Mononuclear cell (primary cell): Measurements from ENCODE around the gene TSR2. TPM values are rescaled to one million over a fixed set of nuclear protein-coding genes. Genes with fewer than 3 reads are reported as not detected.

Source experiments
- H3K27me3 ChIP-seq: 2 replicates; pipeline ENCODE4 v1.6.0; 2011; ENCODE audit warnings: low read length, control low read depth; ENCODE audit not compliant: insufficient read depth
- H3K4me1 ChIP-seq: 2 replicates; pipeline ENCODE4 v1.5.1; 2011; ENCODE audit warnings: mild to moderate bottlenecking, low read length, control low read depth; ENCODE audit not compliant: insufficient read depth
- H3K4me3 ChIP-seq: 2 replicates; pipeline ENCODE4 v1.5.1; 2011; ENCODE audit warnings: mild to moderate bottlenecking, low read length, moderate library complexity
- H3K9me3 ChIP-seq: 2 replicates; pipeline ENCODE4 v1.5.1; 2011; ENCODE audit warnings: low read depth, mild to moderate bottlenecking, control low read depth, low read length
- total RNA-seq: library from RNA; depleted of rRNA; stranded (reverse); fragments of >200 nt; gene quantifications from one replicate; pipeline ENCODE4 v1.2.3, GENCODE V29; 2012

The TSR2 gene, protein sequence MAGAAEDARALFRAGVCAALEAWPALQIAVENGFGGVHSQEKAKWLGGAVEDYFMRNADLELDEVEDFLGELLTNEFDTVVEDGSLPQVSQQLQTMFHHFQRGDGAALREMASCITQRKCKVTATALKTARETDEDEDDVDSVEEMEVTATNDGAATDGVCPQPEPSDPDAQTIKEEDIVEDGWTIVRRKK
- total RNA-seq, result 19.1 TPM

GRCh38 chrX:54439960-54440871, at the start of gene TSR2:
Gene TSR2, plus strand, starts transcription at chrX:54440404. Its CDS starts 18 bp downstream, at chrX:54440422.
- Histone ChIP-seq H3K4me3 (peak within 1 kb of the TSS; percentile 82), H3K27me3 (no peaks in the 10 kb centered on the region), H3K9me3 (no peaks in the 10 kb centered on the region), H3K4me1 (peaks cover 18% of the 10 kb centered on the region)

- Histone ChIP-seq H3K4me3 (no peak overlapping the region), H3K27me3 (no peaks in the 10 kb centered on the region), H3K9me3 (no peaks in the 10 kb centered on the region), H3K4me1 (no peaks in the 10 kb centered on the region)
Observed at GRCh38 chrX:54397113-54397512, 43.1 kb upstream of the TSR2 start.

DNA sequence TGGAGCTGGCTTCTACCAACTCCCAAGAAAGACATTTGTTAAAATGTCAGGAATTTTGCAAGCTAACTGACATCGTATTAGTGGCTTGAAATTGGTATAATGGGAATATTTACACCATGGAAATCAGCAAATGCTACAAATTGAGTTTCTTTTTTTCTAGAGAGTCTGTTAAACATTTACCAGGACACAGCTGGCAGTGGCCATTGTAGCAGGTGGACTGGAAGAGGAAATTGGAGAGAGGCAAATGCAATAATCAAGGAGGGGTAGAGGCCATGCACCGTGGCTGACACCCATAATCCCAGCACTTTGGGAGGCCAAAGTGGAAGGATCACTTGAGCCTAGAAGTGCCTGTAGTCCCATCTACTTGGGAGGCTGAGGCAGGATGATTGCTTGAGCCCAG, 32.9 kb upstream of the TSR2 start:
- H3K4me3 ChIP-seq, result no peak overlapping the region
- no peaks in the 10 kb centered on the region for H3K9me3 ChIP-seq
- no peaks in the 10 kb centered on the region for H3K27me3 ChIP-seq
- no peaks in the 10 kb centered on the region for H3K4me1 ChIP-seq

DNA sequence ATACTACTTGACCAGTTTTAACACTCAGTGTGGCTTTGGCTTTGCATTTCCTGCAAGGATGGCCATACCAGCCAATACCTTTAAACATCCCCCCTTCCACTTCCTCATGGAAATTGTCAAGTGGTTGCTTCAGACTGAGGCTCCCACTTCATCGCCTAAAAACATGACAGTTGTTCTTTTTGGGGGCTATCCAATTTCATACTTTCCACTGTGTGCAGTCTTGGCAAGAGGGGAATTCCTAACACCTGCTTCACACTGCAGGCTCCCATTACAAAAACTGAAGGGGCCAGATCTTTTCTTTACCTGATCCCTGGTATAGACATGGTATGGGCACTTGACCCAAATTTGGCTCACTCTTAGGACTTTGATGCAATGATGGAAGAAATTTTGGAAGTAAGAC, 28.5 kb upstream of the TSR2 start:
- H3K9me3 ChIP-seq, result no peaks in the 10 kb centered on the region
- H3K4me3 ChIP-seq, result no peak overlapping the region
- H3K4me1 ChIP-seq, result peaks cover 3% of the 10 kb centered on the region
- no peaks in the 10 kb centered on the region for H3K27me3 ChIP-seq

DNA sequence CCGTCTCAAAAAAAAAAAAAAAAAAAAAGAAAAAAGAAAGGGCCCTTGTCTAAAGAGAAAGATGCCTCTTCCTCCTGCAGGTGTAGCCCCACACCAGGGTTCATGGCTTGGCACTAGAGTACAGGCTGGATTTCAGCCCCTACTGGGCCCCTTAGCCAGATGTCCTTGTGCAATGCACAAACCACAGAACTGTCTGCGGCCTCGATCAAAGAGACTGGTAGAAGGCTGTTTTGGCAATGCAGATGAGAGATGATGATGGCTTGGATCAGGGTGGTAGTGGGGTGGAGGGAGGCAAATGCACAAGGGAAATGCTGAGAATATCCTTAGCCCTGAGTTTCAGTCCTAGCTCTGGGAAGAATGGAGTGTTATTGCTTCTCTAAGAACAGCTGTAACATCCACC, 26.5 kb upstream of the TSR2 start:
- Histone ChIP-seq H3K4me1 (peaks cover 3% of the 10 kb centered on the region), H3K4me3 (no peak overlapping the region), H3K27me3 (no peaks in the 10 kb centered on the region), H3K9me3 (no peaks in the 10 kb centered on the region)

- Histone ChIP-seq H3K4me1 (peaks cover 3% of the 10 kb centered on the region), H3K27me3 (no peaks in the 10 kb centered on the region), H3K9me3 (no peaks in the 10 kb centered on the region), H3K4me3 (no peak overlapping the region)
Observed at GRCh38 chrX:54415534-54416350, 24.5 kb upstream of the TSR2 start.

GRCh38 chrX:54416965-54417364, 23.2 kb upstream of the TSR2 start:
- H3K9me3 ChIP-seq, result no peaks in the 10 kb centered on the region
- H3K4me1 ChIP-seq, result peaks cover 3% of the 10 kb centered on the region
- no peaks in the 10 kb centered on the region for H3K27me3 ChIP-seq
- H3K4me3 ChIP-seq, result no peak overlapping the region

DNA sequence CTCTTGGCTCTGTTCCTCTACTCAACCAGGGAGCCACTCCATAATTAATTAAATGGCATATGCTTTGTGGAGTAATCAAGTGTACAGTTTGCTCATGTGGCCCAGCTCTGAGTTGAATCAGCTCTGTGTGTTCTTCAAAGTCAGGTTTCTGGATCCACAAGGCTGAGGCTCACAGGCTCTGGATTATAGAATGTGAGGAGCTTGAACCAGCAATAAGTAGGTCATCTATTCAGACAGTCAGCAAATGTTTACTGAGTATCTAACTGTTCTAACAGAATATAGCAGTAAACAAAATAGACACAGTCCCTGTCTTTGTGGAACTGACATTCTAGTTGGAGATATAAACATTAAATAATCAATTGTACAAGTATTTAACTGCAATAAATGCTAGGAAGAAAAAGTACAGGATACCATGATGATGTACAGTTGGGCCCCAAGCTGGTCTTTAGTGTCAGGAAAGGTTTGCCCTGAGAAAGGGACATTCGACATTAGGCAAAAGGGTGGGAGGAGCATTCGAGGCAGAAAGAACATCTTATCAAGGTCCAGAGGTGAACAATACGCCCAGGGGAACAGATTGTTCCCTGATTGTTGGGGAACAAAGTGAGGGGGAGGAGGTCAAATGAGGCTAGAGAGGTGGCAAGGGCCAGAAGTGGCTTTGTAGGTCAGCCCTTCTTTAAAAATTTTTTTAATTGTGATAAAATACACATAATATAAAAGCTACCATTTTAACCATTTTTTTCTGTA, 20.5 kb upstream of the TSR2 start:
- no peaks in the 10 kb centered on the region for H3K9me3 ChIP-seq
- H3K4me1 ChIP-seq, result peaks cover 3% of the 10 kb centered on the region
- H3K4me3 ChIP-seq, result no peak overlapping the region
- H3K27me3 ChIP-seq, result no peaks in the 10 kb centered on the region

- H3K9me3 ChIP-seq, result no peaks in the 10 kb centered on the region
- H3K27me3 ChIP-seq, result no peaks in the 10 kb centered on the region
- H3K4me3 ChIP-seq, result no peak overlapping the region
- no peaks in the 10 kb centered on the region for H3K4me1 ChIP-seq
Observed at GRCh38 chrX:54422168-54422567, 18.0 kb upstream of the TSR2 start.

DNA sequence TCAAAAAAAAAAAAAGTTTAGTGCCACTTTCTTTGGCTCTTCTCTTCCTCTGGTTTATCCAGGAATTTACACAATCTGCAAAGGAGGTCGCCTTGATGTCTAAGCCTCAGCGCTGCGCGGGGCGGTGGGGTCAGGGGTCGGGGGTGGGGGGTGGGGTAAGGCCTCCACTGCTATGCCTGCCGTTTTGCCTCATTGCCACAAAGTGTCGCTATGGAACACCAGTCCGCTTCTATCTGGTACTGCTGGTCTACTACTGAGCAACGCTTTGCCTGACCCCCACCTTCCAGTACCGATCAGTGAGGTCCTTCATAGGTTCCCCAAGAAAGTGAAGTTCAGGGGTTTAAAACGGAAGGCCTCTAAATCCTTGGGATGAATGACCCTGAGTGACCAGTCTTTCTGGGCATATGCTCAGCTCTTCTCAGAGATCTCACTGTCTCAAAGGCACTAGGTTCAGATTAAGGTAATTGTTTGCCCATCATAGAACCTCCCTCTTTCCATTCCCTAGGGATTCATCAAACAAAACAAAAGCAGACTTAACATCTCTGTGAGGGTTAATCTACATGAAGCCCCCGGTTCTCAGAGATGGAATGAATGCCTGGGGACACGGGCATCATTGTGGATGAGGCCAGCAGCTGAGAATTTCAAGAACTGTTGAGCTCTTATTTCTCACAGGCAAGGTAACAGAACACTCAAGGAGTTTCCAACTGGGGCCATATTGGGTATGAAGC, 16.9 kb upstream of the TSR2 start:
- Histone ChIP-seq H3K4me1 (no peaks in the 10 kb centered on the region), H3K4me3 (no peak overlapping the region), H3K27me3 (no peaks in the 10 kb centered on the region), H3K9me3 (no peaks in the 10 kb centered on the region)

GRCh38 chrX:54427837-54428424, 12.3 kb upstream of the TSR2 start:
- Histone ChIP-seq H3K9me3 (no peaks in the 10 kb centered on the region), H3K4me3 (no peak overlapping the region), H3K4me1 (no peaks in the 10 kb centered on the region), H3K27me3 (no peaks in the 10 kb centered on the region)

DNA sequence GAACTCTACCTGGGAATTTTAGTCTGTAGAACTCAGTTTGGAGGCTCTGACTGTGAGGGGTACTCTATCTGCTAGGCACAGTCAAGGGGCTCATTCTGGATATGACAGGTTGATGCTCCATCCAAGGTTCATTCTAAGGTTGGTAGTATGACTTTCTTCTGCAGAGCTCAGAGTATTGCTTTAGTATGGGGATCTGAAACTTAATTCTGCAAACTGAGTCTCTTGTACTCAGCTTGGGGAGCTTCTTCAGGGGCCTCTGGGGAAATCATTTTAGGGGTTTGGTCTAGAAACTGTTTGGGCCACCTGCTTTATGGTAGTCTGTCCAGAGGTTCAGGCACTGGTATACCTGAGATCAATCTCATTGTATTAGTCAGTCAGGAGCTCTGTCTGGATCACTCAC, 9.7 kb upstream of the TSR2 start:
- Histone ChIP-seq H3K4me3 (no peak overlapping the region), H3K4me1 (no peaks in the 10 kb centered on the region), H3K9me3 (no peaks in the 10 kb centered on the region), H3K27me3 (no peaks in the 10 kb centered on the region)

GRCh38 chrX:54435121-54435520, 5.1 kb upstream of the TSR2 start:
- Histone ChIP-seq H3K9me3 (no peaks in the 10 kb centered on the region), H3K4me1 (no peaks in the 10 kb centered on the region), H3K4me3 (no peak overlapping the region), H3K27me3 (no peaks in the 10 kb centered on the region)

DNA sequence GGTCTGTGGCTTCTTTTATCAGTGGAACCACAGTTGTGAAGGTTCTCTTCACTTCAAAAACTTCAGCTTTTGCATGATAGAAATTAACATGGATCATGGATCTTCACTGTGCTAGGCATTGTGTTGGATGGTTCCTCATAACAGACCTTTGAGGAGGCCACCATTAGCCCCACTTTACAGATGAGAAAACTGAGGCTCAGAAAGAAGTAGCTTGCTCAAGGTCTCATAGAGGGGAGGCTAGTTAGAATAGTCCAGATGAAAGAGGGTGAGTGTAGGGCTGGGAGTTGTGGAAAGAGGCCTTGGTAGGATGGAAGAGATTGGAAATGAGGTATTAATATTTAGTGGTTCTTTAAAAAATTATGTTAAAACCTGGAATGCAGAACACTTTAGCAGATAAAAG, 2.6 kb downstream of the TSR2 start:
- Histone ChIP-seq H3K4me1 (peaks cover 18% of the 10 kb centered on the region), H3K27me3 (no peaks in the 10 kb centered on the region), H3K9me3 (no peaks in the 10 kb centered on the region), H3K4me3 (no peak overlapping the region)
